ENCODE measurements around the gene SND1. TPM values are rescaled to one million over a fixed set of nuclear protein-coding genes. Genes with fewer than 3 reads are reported as not detected.

Gene SND1
- total and polyA plus RNA-seq, 4 donors: 59.4 to 214 (median 84.1) TPM

DNA sequence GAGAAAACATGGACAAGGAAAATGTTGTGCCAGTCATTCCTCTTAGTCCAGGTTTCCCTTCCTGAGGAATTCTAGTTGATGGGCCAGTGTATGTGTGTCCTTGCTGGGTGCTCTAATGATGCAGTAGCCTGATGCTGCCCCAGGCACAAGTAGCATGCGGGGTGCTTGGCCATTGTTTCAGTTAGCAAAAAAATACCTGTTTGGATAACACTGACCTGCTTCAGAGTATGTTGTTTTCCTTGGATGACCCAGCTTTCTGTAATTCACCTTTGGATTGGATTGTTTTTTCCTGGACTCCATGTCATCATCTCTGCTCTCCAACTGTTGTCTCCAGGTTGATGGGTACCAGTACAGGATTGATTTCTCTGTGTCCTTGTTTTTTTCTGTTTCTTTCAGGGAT is 169.2 kb downstream of the SND1 start:
- H3K36me3 ChIP-seq (ENCODE audit: control insufficient read depth in 4 of 4, insufficient read depth in 3 of 4, low read depth in 1 of 4, low read length in 3 of 4): no peaks in the 10 kb centered on the region
- H3K27me3 ChIP-seq (ENCODE audit: control insufficient read depth in 4 of 4, insufficient read depth in 4 of 4, low read length in 3 of 4): no peaks in the 10 kb centered on the region
- 68% methylated on average over 1 of the region's 1 CpG for WGBS
- H3K27ac ChIP-seq (ENCODE audit: low read depth in 1 of 2, low read length in 2 of 2): no peak overlapping the region
- no peak for TF ChIP-seq RAD21 (IDR thresholded peaks at IDR 0.05)
- no peak for TF ChIP-seq ATF3 (IDR thresholded peaks at IDR 0.05)
- TF ChIP-seq TAF1 (conservative IDR thresholded peaks at IDR 0.05): no peak
- no peak for TF ChIP-seq YY1 (IDR thresholded peaks at IDR 0.05)
- no peak for TF ChIP-seq JUND (IDR thresholded peaks at IDR 0.05)
- peak in 1 of 2 donors; percentile 50 for TF ChIP-seq HNF4A (conservative IDR thresholded peaks at IDR 0.05)
- TF ChIP-seq, protein P1, sequence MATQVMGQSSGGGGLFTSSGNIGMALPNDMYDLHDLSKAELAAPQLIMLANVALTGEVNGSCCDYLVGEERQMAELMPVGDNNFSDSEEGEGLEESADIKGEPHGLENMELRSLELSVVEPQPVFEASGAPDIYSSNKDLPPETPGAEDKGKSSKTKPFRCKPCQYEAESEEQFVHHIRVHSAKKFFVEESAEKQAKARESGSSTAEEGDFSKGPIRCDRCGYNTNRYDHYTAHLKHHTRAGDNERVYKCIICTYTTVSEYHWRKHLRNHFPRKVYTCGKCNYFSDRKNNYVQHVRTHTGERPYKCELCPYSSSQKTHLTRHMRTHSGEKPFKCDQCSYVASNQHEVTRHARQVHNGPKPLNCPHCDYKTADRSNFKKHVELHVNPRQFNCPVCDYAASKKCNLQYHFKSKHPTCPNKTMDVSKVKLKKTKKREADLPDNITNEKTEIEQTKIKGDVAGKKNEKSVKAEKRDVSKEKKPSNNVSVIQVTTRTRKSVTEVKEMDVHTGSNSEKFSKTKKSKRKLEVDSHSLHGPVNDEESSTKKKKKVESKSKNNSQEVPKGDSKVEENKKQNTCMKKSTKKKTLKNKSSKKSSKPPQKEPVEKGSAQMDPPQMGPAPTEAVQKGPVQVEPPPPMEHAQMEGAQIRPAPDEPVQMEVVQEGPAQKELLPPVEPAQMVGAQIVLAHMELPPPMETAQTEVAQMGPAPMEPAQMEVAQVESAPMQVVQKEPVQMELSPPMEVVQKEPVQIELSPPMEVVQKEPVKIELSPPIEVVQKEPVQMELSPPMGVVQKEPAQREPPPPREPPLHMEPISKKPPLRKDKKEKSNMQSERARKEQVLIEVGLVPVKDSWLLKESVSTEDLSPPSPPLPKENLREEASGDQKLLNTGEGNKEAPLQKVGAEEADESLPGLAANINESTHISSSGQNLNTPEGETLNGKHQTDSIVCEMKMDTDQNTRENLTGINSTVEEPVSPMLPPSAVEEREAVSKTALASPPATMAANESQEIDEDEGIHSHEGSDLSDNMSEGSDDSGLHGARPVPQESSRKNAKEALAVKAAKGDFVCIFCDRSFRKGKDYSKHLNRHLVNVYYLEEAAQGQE (IDR thresholded peaks at IDR 0.05): no peak
- no peak for TF ChIP-seq HNF4G (IDR thresholded peaks at IDR 0.05)
- TF ChIP-seq FOXA1 (IDR thresholded peaks at IDR 0.05): no peak
- no peak for TF ChIP-seq FOXA2 (IDR thresholded peaks at IDR 0.05)
- TF ChIP-seq, protein P2, sequence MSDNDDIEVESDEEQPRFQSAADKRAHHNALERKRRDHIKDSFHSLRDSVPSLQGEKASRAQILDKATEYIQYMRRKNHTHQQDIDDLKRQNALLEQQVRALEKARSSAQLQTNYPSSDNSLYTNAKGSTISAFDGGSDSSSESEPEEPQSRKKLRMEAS (IDR thresholded peaks at IDR 0.05): no peak
- no peak for TF ChIP-seq NR2F2 (IDR thresholded peaks at IDR 0.05)
- TF ChIP-seq, protein P3, sequence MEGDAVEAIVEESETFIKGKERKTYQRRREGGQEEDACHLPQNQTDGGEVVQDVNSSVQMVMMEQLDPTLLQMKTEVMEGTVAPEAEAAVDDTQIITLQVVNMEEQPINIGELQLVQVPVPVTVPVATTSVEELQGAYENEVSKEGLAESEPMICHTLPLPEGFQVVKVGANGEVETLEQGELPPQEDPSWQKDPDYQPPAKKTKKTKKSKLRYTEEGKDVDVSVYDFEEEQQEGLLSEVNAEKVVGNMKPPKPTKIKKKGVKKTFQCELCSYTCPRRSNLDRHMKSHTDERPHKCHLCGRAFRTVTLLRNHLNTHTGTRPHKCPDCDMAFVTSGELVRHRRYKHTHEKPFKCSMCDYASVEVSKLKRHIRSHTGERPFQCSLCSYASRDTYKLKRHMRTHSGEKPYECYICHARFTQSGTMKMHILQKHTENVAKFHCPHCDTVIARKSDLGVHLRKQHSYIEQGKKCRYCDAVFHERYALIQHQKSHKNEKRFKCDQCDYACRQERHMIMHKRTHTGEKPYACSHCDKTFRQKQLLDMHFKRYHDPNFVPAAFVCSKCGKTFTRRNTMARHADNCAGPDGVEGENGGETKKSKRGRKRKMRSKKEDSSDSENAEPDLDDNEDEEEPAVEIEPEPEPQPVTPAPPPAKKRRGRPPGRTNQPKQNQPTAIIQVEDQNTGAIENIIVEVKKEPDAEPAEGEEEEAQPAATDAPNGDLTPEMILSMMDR (IDR thresholded peaks at IDR 0.05; ENCODE audit: low read depth, low read length, missing input control): no peak
- TF ChIP-seq, protein P4, sequence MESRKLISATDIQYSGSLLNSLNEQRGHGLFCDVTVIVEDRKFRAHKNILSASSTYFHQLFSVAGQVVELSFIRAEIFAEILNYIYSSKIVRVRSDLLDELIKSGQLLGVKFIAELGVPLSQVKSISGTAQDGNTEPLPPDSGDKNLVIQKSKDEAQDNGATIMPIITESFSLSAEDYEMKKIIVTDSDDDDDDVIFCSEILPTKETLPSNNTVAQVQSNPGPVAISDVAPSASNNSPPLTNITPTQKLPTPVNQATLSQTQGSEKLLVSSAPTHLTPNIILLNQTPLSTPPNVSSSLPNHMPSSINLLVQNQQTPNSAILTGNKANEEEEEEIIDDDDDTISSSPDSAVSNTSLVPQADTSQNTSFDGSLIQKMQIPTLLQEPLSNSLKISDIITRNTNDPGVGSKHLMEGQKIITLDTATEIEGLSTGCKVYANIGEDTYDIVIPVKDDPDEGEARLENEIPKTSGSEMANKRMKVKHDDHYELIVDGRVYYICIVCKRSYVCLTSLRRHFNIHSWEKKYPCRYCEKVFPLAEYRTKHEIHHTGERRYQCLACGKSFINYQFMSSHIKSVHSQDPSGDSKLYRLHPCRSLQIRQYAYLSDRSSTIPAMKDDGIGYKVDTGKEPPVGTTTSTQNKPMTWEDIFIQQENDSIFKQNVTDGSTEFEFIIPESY (IDR thresholded peaks at IDR 0.05): no peak
- TF ChIP-seq RXRA (IDR thresholded peaks at IDR 0.05): peak in 1 of 2 donors; percentile 31
- no peak for TF ChIP-seq EGR1 (IDR thresholded peaks at IDR 0.05; ENCODE audit: low read depth in 2 of 2)
- no peak for TF ChIP-seq SP1 (IDR thresholded peaks at IDR 0.05)
- H3K9ac ChIP-seq (ENCODE audit: low read depth in 1 of 2, low read length in 2 of 2): no peak overlapping the region
- peaks cover 1 to 10% (median 3%) of the 10 kb centered on the region in 4 donors for H3K4me1 ChIP-seq (ENCODE audit: control insufficient read depth in 4 of 4, insufficient read depth in 4 of 4, low read length in 3 of 4)
- H3K9me3 ChIP-seq (ENCODE audit: control insufficient read depth in 4 of 4, low read length in 3 of 4): no peaks in the 10 kb centered on the region
- no peak for DNase-seq (ENCODE audit: low spot score)
- no peak overlapping the region for H3K4me3 ChIP-seq (ENCODE audit: low read depth in 1 of 3, low read length in 3 of 3)

Measured in liver (tissue), 9 donors.